Islet of Langerhans (tissue), 1 donor: ENCODE results near the gene CLIC3.

Experiments
- FAIRE-seq: peaks from one replicate; lab custom pipeline; 2011; peaks lifted over from hg19 to GRCh38; lab: Jason Lieb, UNC

CLIC3 gene

DNA sequence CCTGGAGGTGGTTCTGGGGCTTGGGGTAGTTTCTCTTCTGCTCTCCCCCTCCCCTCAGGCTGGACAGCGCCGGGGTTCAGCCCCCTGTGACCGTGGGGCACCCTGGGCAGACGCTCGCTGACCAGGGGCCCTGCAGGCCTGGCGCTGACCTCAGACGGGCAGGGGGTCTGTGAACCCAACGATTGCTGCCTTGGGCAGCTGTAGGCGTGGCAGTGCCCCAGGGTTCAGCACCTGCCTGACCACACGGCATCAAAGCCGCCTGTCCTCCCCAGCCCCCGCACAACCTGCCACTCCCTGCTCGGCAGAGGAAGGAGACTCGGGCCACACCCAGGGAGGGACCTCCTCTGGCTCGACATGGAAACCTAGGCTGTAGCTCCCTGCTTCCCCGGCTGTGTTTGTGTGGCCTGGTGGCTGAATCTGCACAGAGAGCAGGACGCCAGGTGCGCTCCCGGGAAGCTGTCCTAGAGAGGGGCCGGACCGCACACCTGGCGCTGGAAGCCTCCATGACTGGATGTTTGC is 32.1 kb downstream of the CLIC3 start:
- FAIRE-seq: no peak

DNA sequence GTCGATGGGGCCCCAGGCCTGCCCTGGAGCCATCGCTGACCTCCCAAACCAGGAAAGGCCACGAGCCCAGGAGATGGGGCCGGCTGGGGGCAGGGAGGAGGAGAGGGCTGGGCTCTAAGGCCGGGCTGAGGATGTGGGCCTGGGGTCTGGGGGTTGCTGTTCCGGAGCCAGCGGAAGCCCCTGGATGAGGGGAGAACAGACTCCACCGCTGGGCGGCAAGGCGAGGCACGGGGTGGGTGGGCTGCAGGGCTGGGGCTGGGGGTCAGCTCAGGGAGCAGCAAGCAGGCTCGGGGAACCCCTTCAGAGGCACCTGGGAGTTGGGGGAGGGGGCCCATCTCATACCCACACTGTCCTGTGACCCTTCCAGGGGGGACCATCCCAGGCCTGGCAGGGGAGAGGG is 32.6 kb downstream of the CLIC3 start:
- FAIRE-seq: no peak

DNA sequence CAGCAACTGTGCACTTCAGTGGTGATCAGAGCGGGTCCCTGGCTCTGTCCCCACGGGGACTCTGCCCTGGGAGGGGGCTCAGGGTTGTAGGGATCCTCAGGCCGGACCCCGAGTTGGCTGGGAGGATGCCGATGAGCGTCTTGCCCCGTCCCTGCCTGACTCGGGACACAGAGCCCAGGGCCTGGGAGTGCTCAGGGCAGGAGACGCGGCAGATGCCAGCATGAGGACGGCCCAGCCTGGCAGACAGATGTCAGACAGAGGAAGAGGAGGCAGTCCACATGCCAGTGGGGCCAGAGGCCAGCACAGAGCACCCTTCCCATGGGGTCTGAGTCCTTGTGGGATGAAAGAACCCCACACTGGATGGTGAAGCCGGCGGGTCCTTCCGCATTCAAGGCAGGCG is 33.0 kb downstream of the CLIC3 start:
- no peak for FAIRE-seq

DNA sequence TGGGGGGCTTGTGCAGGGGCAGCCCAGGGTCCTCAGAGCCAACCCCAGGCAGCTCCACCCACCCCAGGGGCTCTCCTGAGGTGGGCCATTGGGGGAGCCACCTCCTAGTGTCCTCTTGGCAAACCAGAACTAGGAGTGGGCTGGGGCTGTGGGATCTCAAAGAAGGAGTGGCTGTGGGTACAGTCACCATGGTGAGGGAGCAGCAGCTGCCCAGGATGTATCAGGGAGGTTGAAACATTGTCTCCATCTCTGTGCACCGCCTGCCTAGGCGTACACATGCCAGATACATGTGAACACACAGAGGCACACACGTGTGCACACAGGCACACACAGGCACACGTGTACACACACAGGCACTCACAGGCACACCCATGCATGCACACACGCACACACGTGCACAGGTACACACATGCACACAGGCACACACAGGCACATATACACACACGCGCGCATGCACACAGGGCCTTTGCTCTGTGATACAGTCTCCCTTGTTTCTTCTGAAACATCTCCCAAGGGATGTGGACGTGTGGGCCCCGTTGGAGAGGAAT is 33.6 kb downstream of the CLIC3 start:
- no peak for FAIRE-seq

DNA sequence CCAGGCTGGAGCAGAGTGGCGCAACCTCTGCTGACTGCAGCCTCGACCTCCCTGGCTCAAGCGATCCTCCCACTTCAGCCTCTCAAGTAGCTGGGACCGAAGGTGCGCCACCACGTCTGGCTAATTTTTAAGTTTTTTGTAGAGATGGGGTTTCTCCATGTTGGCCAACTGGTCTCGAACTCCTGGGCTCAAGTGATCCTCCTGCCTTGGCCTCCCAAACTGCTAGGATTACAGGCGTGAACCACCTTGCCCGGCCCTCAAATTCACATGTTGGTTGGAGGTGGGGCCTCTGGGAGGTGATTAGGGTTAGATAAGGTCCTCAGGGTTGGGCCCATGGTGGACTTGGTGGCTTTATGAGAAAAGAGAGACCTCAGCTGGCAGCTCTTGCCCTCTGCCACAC is 34.2 kb downstream of the CLIC3 start:
- no peak for FAIRE-seq

DNA sequence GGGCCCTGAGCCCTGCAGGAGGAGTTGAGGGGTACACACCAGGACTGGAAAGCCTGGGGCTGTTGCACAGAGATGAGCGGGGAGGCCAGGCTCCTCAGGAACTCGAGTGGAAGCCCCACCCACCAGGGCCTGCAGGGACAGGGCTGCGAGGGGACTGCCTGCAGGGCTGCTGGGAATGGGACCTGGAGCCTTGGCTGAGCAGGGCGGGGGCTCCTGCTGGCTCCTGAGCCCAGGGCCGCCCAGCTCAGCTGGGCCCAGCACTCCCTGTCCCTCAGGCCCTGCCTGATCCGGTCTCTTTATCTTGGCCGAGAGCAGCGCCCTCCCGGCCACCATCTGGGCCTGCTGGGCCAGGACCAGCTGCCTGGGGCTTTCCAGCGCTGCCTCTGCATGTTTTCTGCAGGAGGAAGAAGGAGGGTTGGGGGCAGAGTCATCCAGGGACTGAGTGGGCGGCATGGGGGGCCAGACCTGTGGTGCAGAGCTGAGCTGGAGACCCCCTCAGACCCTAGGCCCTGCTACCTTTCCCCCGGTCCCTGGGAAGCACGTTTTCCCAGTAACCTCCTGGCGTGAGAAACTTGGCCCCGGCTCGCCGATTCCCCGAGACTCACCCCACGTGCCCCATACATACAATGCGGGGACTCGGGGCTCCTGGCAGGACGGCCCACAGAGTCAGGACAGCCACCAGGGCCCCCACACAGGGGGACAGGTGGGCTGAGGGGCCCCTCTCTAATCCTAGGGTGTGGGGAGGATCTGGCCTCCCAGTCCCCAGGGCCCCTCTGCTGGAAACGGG is 34.9 kb downstream of the CLIC3 start:
- FAIRE-seq: no peak

DNA sequence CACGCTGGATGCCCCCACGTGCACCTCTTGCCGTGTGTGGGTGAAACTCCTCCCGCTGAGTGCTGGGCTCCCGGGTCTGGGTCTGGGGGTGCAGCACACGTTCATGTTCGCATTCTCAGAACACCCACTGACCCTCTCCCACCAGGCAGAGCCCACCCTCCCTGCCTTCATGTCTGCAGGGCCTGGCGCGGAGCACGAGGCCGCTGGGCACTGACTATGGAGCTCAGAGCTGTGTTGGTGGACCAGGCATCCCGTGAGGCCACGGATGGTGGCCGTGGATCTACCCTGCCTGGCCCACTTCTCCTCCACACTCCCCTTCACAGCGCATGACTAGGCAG is 35.5 kb downstream of the CLIC3 start:
- FAIRE-seq: no peak

DNA sequence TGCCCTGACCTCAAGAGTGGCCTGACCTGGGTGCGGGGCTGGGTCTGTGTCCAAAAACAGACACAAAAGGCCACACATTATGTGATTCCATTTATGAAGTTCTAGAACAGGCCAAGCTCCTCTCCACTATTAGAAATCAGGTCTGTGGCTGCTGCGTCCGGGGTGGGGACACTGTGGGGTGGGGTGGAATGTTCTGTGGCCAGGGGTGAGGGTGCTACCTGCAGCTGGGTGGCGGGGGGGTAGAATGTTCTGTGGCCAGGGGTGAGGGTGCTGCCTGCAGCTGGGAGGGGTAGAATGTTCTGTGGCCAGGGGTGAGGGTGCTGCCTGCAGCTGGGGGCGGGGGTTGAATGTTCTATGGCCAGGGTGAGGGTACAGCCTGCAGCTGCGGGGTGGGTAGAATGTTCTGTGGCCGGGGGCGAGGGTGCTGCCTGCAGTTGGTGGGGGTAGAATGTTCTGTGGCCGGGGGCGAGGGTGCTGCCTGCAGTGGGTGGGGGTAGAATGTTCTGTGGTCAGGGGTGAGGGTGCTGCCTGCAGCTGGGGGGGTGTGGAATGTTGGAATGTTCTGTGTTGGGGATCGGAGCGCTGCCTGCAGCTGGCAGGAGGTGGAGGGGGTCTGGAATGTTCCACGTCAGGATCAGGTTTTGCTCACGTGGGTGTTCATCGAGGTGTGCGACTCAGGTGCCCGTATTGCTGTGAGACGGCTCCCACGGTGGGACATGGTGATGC is 36.0 kb downstream of the CLIC3 start:
- no peak for FAIRE-seq

DNA sequence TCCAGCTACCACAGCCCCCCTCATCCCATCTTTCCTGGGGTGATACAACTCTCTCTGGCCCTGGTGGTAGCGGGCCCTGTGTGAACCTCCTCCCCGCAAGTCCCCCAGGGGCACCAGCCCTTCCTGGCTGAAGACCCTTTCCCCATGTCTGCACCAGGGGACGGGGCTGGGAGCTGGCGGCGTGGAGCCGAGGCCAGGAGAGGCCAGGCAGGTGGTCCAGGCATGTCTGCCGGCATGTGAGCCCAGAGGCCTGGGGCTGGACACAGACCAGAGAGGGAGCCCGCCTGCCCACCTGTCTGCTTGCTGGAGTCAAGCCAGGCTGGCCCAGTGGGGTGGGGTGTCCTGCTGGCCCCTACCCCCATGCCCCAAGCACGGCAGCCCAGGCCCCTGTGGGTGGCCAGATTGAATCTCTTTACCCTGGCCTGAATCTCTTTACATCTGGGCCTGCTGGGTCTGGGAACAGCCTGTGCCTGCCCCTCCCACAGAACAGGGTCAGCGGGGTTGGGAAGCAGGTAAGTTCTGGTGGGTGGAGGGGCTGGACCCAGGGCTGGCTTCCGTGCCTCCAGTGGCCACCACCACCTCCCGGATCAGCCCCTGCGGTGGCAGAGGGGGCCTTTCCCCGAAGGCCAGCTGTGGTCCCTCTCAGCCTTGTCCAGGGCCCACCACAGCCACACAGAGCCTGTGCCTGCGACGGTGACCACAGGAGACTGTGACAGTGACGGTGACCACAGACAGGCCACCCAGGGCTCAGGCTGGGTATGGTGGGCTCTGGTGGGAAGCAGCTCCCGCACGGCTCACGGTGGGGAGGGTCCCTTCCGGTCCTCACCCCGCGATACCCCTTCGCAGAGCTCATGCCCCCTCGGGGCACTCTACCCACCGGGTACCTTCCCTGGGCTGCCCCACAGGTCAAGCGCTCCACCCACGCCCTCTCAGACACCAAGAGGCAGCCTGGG is 37.2 kb downstream of the CLIC3 start:
- FAIRE-seq: no peak

DNA sequence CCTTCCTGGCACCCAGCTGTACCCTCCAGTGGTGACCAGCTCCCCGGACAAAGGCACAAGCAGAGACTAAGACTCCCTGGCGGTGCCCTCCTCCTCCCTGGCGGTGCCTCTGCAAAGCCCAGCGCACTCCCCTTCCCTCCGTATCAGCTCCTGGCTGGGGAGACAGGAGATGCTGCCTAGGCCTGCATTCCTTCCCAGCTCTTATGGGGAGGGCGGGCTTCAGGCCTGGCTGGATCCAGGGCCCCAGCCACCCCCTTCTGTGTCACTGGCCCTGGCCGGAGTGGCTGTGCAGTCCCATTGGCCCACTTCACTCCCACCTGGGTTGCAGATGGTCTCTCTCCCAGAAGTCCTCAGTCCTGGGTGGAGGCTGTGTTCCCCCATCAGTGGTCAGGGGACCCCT is 37.9 kb downstream of the CLIC3 start:
- no peak for FAIRE-seq

DNA sequence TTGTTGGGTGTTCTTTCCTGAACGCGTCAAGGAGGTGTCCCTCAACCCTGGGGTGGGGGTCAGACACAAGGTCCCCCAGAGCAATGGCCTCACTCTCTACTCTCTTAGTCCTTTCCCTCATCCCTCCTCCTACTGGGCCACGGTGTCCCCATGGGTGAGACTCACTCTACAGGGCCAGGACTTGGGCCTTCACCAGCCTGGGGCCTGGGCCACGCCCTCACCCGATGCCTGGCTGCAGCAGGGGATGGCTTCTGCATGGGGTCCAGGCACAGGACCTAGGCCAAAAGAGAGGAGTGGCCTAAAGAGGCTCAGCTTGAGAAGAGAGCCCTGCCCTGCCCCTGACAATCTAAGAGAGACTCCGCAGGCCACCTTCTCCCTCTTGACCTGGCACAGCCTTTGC is 38.5 kb downstream of the CLIC3 start:
- FAIRE-seq: no peak

DNA sequence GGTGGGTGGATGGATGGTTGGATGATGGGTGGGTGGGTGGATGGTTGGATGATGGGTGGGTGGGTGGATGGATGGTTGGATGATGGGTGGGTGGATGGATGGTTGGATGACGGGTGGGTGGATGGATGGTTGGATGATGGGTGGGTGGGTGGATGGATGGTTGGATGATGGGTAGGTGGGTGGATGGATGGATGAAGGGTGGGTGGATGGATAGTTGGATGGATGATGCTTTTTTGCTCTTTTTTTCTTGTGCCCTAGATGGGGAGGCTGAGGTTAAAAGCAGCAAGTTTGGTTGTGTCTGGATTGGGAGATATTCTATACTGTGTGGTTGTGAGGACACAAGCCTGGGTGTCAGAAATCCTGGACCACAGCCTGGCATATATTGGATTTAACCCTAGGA is 38.9 kb downstream of the CLIC3 start:
- no peak for FAIRE-seq

DNA sequence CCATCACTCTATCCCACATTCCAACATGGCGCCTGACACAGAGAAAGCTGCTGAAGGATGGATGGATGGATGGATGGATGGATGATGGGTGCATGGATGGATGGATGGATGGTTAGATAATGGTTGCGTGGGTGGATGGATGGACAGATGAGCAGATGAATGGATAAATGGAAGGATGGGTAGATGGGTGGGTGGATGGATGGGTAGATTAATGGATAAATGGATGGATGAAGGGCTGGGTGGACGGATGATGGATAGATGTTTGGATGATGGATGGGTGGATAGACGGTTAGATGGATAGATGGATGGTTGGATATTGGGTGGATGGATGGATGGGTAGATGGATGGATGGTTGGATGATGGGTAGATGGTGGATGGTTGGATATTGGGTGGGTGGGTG is 39.8 kb downstream of the CLIC3 start:
- no peak for FAIRE-seq

DNA sequence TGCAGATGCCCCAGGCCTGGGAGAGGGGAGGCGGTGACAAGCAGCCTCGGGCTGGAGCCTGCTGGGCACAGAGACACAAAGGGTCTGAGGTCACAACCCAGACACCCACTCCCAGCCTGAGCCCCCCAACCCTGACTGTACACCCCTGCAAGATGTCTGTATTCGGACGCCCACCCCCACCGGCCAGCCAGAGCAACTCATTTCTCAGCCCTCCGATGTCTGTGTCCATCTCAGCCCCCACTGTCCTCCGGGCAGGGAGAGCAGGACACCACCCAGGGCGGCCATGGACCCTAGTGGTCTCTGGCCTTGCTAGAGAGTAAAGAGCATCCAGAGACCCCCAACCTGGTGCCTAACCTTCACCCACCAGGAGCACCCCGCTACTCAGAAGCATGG is 40.4 kb downstream of the CLIC3 start:
- no peak for FAIRE-seq

DNA sequence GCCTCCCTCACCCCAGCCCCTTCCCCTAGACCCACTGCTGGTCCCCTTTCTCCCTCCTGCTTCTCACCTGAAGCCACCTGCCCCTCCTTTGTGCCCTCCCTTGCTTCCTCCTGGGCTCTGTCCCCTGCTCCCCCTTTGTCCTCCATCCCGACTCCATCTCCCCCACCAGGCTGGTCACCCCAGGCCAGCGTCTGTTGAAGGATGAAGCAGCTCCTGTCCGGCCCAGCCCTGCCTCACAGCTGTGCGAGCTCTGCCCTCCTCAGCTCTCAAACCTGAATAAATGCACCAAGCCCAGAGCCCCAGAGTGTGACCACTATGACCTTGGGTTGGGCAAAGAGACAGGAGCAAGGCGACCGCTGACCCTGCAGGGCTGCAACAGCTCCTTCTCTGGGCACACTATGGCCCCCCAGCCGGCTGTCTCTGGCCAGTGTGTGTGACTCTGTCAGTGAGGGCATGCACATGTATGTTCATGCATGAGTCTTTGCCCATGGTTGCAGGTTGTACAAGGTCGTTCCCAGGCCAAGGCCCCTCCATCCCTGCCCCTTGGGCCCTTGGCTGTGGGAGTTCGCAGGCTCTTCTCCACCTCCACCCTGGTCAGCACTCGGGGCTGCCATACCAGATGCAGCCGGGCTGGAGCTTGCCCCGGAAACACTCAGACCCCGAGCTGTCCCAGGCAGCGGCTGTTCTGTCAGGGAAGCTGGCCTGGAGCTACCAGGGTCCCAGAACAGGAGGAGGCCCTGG is 41.0 kb downstream of the CLIC3 start:
- FAIRE-seq: no peak

DNA sequence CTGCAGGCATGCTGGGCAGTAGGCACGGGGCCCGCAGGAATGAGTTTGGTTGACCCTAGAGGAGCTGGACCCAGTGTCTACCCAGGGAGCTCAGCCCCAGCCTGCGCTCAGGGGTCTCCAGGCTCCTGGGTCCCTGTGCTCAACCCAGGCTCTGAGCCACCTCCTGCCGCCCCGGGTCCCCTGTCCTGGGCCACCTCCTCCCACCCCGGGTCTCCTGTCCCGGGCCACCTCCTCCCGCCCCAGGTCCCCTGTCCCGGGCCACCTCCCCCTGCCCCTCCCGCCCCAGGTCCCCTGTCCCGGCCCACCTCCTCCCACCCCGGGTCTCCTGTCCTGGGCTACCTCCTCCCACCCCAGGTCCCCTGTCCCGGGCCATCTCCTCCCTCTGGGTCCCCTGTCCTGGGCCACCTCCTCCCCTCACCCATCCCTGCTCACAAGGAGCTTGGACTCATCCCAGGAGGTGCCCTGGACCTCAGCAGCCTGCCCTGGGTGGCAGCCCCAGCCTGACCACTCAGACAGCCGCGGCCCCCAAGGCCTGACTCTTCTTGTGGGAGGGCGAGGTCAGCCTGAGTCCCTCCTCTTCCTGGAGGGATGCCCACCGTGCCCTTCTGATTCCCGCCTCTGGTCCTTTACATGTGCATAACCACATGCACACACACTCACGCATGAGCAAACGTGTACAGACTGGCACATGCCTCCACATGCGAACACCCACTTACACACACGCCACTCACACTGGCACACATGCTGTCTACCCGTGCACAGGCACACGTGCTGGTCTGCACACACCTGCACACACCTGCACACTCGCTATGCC is 41.9 kb downstream of the CLIC3 start:
- FAIRE-seq: no peak

DNA sequence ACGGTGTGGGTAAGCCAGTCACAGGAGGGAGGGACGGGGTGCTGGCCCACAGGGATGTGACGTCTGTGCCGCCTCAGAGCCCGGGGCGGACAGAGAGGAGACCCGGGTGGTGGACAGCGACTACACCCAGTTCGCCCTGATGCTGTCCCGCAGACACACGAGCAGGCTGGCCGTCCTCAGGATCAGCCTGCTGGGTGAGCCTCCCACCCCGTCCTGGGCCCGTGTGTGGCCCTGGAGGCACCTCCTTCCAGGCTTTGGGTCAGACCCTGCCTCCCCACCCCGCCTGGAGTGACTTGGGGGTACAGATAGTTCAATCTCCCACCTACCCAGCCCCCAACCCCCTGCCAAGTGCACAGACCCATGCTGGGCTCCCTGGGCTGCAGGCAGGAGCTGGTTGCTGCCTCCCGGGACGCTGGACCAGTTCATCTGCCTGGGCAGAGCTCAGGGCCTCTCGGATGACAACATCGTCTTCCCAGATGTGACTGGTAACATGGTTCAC is 42.5 kb downstream of the CLIC3 start:
- no peak for FAIRE-seq

DNA sequence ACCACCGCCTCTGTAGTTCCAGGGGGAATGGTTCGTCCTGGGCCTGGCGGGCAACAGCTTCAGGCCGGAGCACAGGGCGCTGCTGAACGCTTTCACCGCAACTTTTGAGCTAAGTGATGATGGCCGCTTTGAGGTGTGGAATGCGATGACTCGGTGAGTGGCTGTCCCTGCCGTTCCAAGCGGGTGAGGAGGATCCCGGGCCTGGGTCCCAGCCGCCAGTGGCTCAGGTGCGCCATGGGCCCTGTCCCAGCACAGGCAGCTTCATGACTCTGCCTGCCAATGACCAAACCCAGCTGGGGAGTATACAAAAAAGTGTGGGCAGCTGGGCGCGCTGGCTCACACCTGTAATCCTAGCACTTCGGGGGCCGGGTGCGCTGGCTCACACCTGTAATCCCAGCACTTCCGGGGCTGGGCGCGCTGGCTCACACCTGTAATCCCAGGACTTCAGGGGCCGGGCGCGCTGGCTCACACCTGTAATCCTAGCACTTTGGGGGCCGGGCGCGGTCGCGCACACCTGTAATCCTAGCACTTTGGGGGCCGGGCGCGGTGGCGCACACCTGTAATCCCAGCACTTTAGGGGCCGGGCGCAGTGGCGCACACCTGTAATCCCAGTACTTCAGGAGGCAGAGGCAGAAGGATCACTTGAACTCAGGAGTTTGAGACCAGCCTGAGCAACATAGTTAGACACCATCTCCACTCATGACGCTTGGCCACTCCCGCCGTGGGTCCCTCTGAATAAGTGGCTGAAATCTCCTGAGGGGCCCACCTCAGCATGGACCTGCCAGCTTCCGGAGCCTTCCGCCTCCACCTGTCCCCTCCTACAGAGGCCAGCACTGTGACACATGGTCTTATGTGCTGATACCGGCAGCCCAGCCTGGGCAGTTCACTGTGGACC is 43.2 kb downstream of the CLIC3 start:
- FAIRE-seq: no peak

DNA sequence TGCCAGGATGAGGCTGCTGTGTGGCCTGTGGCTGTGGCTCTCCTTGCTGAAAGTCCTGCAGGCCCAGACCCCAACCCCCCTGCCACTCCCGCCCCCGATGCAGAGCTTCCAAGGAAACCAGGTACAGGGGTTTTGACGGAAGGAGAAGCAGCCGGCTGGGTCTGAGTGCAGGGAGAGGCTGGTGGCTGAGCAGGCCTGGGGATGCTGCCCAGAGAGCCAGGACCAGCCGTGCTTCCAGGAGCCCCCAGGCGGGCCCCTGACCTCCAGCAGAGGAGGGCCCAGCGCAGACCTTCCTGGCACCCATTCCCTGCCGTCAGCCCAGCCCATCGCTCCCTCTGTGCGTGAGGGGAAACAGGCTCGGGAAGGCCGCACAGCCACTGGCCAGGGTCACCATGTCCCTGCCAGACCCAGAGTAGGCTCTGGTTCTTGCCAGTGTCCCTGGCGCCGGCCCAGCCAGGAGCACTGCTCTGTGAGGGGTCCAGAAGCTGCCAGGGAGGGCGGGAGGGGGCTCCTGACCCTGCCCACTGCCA is 44.0 kb downstream of the CLIC3 start:
- FAIRE-seq: no peak
